Left lung (tissue), 10 donors: ENCODE results near the gene RAB22A. TPM values are rescaled to one million over a fixed set of nuclear protein-coding genes. Genes with fewer than 3 reads are reported as not detected.
A peak's percentile ranks its signal among the peaks of the same experiment; 100 is the strongest.

Experiments
- ATAC-seq: fragments of 200-7000 bp; cut with Tn5 transposase; one replicate; pipeline ENCODE4 v1.9.1; 2020; ENCODE audit warnings: moderate library complexity
- DNase-seq, 4 donors: peaks; one replicate each; pipeline ENCODE4 v3.0.0-alpha.2; 2013 to 2020
- H3K27ac ChIP-seq, 2 donors: fragments of 200-600 bp; sonication (generic) in 1 of 2; one replicate each; pipeline versions ENCODE4 v1.5.0 to v1.8.0; 2020 to 2021
- H3K27me3 ChIP-seq, 2 donors: fragments of 200-600 bp; sonication (generic) in 1 of 2; one replicate each; pipeline versions ENCODE4 v1.5.0 to v1.8.0; 2020 to 2021
- H3K36me3 ChIP-seq, 2 donors: fragments of 200-600 bp; sonication (generic) in 1 of 2; one replicate each; pipeline versions ENCODE4 v1.5.0 to v1.8.0; 2020 to 2021
- H3K4me1 ChIP-seq, 2 donors: fragments of 200-600 bp; one replicate each; pipeline ENCODE4 v1.8.0; 2021
- H3K4me3 ChIP-seq, 2 donors: fragments of 200-600 bp; sonication (generic) in 1 of 2; one replicate each; pipeline versions ENCODE4 v1.5.0 to v1.8.0; 2020 to 2021; ENCODE audit warnings: mild to moderate bottlenecking in 1 of 2
- H3K9me3 ChIP-seq, 2 donors: fragments of 200-600 bp; sonication (generic) in 1 of 2; one replicate each; pipeline versions ENCODE4 v1.5.0 to v1.8.0; 2020 to 2021
- intact Hi-C, 2 donors: fragments of 100-400 bp; cut with DNase I; formaldehyde crosslinking; loops; one replicate each; pipeline versions ENCODE4 v1.11.2 to v1.14.2; 2022
- polyA plus RNA-seq, 6 donors: library from polyadenylated mRNA; unstranded; fragments of 120-200 nt; gene quantifications; one replicate each; pipeline ENCODE4 v1.2.1, GENCODE V29; 2013; ENCODE audit not compliant: insufficient read length in 6 of 6
- total RNA-seq, 2 donors: library from RNA; stranded (reverse); fragmentation: NEBNext Ultra II Directional; extraction: Animal tissue kit (Norgen Biotek cat#: 25700); gene quantifications; one replicate each; pipeline ENCODE4 v1.2.1, GENCODE V29; 2021
- TF ChIP-seq, protein P1 (sequence below), 2 donors: fragments of 200-600 bp; sonication (generic) in 1 of 2; IDR thresholded peaks; one replicate each; pipeline versions ENCODE4 v1.5.0 to v1.8.0; 2021; ENCODE audit warnings: antibody characterized with exemption in 2 of 2
- donor health status: DM: no; HTN: yes; CAD: no.
- donor health status: DM: no; HTN: no; CAD: no.

RAB22A gene
- total and polyA plus RNA-seq, 8 donors = 17.3 to 26.2 (median 19.3) TPM

DNA sequence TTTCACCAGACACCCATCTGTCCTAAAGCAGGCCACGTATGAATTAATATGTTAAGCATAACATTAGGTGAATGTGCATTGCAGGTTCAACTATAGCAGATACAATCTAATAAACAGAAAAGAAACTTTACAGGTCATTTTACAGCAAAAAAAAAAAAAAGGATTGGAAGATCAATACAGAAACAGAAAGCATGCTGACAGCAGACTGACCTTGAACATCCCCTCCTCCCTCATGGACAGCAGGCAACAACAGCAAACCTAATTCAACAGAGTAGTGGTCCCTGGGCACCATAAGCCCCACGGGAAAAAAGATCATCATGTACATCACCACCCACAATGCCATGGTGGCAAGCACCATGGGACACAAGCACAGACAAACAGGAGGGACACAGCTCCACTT lies 12.1 kb upstream of the RAB22A start:
- Histone ChIP-seq H3K9me3 (no peaks in the 10 kb centered on the region), H3K36me3 (no peaks in the 10 kb centered on the region), H3K27me3 (no peaks in the 10 kb centered on the region), H3K4me3 (no peak overlapping the region), H3K27ac (no peak overlapping the region), H3K4me1 (no peaks in the 10 kb centered on the region)
- intact Hi-C loops = no loop called here
- DNase-seq (no peak), ATAC-seq (no peak)
- TF ChIP-seq, protein P1, sequence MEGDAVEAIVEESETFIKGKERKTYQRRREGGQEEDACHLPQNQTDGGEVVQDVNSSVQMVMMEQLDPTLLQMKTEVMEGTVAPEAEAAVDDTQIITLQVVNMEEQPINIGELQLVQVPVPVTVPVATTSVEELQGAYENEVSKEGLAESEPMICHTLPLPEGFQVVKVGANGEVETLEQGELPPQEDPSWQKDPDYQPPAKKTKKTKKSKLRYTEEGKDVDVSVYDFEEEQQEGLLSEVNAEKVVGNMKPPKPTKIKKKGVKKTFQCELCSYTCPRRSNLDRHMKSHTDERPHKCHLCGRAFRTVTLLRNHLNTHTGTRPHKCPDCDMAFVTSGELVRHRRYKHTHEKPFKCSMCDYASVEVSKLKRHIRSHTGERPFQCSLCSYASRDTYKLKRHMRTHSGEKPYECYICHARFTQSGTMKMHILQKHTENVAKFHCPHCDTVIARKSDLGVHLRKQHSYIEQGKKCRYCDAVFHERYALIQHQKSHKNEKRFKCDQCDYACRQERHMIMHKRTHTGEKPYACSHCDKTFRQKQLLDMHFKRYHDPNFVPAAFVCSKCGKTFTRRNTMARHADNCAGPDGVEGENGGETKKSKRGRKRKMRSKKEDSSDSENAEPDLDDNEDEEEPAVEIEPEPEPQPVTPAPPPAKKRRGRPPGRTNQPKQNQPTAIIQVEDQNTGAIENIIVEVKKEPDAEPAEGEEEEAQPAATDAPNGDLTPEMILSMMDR (IDR thresholded peaks at IDR 0.05) = no peak

- no peaks in the 10 kb centered on the region for H3K27me3 ChIP-seq
- no peaks in the 10 kb centered on the region for H3K36me3 ChIP-seq
- TF ChIP-seq, protein P1 (IDR thresholded peaks at IDR 0.05) = no peak
- H3K4me1 ChIP-seq = no peaks in the 10 kb centered on the region
- H3K27ac ChIP-seq = no peak overlapping the region
- ATAC-seq (no peak), DNase-seq (no peak)
- no peaks in the 10 kb centered on the region for H3K9me3 ChIP-seq
- H3K4me3 ChIP-seq = no peak overlapping the region
- intact Hi-C loops = no loop called here
These were observed 9.2 kb upstream of the RAB22A start for GRCh38 chr20:58300321-58300720.

DNA sequence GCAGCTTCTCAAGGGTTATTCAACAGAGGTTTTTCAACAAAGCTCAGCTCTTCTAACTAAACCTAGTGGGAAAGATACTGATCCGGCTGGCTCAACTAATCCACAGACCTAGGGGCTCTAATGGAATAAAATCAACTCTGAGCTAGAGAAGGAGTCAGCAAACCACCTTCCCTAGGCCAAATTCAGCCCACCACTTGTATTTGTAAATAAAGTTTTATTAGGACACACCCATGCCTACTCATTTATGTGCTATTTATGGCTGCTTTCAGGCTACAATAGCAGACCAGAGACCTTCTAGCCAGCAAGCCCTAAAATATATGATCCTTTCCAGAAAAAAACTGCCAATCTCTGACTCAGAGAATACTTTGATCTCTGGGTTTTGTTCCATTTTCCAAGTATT lies 6.0 kb upstream of the RAB22A start:
- no peak overlapping the region for H3K27ac ChIP-seq
- no peak overlapping the region for H3K4me3 ChIP-seq
- no peaks in the 10 kb centered on the region for H3K36me3 ChIP-seq
- H3K9me3 ChIP-seq = no peaks in the 10 kb centered on the region
- no peaks in the 10 kb centered on the region for H3K27me3 ChIP-seq
- intact Hi-C loops = no loop called here
- TF ChIP-seq, protein P1 (IDR thresholded peaks at IDR 0.05) = no peak
- ATAC-seq (no peak), DNase-seq (no peak)
- H3K4me1 ChIP-seq = peaks cover 8 to 28% of the 10 kb centered on the region in 2 donors

GRCh38 chr20:58305061-58305460 lies 4.5 kb upstream of the RAB22A start:
- no peaks in the 10 kb centered on the region for H3K27me3 ChIP-seq
- DNase-seq (no peak), ATAC-seq (no peak)
- H3K9me3 ChIP-seq = no peaks in the 10 kb centered on the region
- H3K36me3 ChIP-seq = no peaks in the 10 kb centered on the region
- peaks cover 11 to 30% of the 10 kb centered on the region in 2 donors for H3K4me1 ChIP-seq
- H3K27ac ChIP-seq = no peak overlapping the region
- intact Hi-C loops = no loop called here
- TF ChIP-seq, protein P1 (IDR thresholded peaks at IDR 0.05) = no peak
- no peak overlapping the region for H3K4me3 ChIP-seq

DNA sequence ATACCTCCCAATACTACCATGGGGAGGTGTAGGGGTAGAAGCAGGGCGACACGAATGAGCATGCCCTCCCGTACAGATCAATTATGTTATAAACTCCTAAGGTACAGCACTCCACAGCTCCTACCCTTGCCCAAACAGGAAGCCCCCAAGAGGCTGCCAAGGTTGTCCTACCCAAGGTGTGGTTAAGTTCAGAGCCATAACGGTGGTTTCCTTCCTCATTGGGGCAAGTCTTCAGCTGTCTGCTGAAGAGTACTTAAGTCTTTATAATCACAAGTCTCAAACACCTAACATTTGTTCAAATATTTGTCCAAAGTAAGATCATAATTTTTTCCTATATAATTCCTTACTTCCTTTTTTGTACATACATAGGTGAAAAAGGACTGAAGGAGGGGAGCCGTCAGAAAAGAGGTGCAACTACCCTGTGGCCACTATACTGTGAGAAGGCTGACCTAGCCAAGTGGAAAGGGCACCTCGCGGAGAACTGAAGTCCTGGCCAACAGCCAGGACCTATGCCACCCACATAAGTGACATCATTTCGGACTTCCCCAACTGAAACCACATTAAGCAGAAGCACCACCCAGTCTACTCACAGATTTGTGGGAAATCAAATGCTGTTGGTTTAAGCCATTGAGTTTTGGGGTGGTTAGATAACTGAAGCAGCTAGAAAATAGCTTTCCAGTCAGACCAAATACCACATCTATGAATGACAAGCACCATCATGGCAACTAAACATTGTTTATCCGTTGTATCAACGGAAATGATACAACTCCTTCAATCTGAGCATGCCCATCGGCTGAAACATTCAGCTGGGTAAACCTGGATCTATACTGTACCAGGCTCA lies 2.9 kb upstream of the RAB22A start:
- TF ChIP-seq, protein P1 (IDR thresholded peaks at IDR 0.05) = no peak
- Histone ChIP-seq H3K36me3 (peaks cover 0 to 2% of the 10 kb centered on the region in 2 donors), H3K4me1 (peaks cover 11 to 44% of the 10 kb centered on the region in 2 donors), H3K4me3 (no peak overlapping the region), H3K27me3 (no peaks in the 10 kb centered on the region), H3K27ac (peak overlapping the region; percentile 52 to 64), H3K9me3 (no peaks in the 10 kb centered on the region)
- intact Hi-C loops = no loop called here
- ATAC-seq (peak; percentile 44), DNase-seq (peak in 3 of 4 donors; percentile 55 to 79 (median 79))
